ENCODE measurements around the gene IQSEC1. TPM values are rescaled to one million over a fixed set of nuclear protein-coding genes. Genes with fewer than 3 reads are reported as not detected.

IQSEC1 gene
- total RNA-seq, 2 experiments from 2014 or later = 20.1 to 22.2 TPM

DNA sequence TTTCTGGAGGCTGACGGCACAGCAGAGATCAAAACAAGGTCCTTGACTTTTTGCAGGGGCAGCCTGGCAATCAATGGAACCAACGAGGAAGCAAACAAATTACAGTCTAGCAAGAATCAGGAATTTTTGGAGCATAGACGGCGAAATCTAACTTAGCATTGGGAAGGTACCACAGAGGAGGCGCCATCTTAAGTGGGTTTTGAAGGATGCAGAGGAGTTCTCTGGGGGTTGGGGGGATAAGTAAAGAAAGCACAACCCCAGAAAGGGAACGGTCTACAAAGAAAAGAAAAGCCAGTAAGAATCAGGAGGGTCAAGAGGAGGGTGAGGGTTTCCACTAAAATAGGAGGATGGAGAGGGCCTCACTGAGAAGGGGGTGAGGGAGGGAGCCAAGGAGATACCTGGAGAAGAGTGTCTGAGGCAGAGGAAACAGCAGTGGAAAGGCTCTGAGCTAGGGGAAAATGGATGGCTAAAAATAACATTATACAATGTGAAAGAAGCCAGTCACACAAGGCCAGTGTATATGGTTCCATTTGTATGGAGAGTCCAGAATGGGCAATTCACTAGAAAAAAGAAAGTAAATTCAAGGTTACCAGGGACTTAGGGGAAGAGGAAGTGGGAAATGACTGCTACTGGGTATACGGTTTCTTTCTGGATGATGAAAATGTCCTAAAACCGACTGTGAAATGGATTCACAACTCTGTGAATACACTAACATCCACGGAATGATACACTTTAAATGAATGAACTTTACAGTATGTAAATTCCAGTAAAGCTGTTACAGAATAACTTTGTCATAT, 25.2 kb upstream of the IQSEC1 start:
- H3K27ac Mint-ChIP-seq = no peak overlapping the region
- no peaks in the 10 kb centered on the region for H3K9me3 Mint-ChIP-seq
- H3K36me3 Mint-ChIP-seq = no peaks in the 10 kb centered on the region
- H3K27me3 Mint-ChIP-seq = peaks cover 4% of the 10 kb centered on the region
- DNase-seq = no peak
- no peak overlapping the region for H3K4me3 Mint-ChIP-seq
- H3K4me1 Mint-ChIP-seq = no peaks in the 10 kb centered on the region

DNA sequence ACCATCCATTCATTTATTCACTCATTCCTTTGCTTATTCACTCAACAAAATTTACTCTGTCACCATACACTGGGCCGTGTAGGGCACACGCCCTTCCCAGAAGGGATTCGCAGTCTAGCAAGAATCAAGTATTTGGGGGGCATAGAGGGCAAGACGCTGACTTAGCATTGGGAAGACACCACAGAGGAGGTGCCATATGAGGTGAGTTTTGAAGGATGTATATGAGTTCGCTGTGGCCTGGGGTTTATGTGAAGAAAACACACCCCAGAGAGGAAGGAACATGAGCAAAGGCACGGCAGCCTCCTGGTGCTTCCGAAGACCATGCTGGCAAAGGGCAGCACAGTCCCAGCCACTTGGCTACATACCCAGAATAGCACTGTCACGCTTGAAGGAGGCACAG, 23.1 kb upstream of the IQSEC1 start:
- Mint-ChIP-seq H3K36me3 (no peaks in the 10 kb centered on the region), H3K9me3 (no peaks in the 10 kb centered on the region), H3K4me3 (no peak overlapping the region)

DNA sequence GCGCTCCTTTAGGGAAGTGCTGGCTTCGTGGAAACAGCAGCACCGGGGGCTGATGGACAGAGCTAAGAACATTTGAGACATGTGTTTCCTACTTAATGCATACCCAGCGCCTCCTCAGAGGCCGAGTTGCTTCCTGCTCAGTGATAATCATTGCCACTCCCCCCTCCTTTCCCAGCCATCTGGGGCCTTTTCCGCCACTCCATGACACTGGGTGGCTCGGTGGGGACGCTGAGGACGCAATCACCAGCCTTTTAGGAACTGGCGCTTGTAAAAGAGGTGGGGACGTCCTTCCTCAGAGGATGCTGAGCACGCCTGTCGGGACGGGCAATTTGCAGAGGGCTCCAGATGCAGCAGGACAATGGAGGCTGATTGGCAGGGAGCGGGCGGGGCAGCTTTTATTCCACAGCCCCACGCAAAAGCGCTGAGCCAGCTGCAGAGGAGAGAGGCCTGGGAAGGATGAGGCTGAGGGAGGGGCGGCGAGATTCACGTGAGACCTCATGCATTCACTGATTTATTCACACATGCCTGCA, 22.2 kb upstream of the IQSEC1 start:
- no peak for DNase-seq
- peaks cover 2% of the 10 kb centered on the region for H3K4me1 Mint-ChIP-seq
- H3K9me3 Mint-ChIP-seq = no peaks in the 10 kb centered on the region
- H3K4me3 Mint-ChIP-seq = no peak overlapping the region
- no peak overlapping the region for H3K27ac Mint-ChIP-seq
- peaks cover 4% of the 10 kb centered on the region for H3K27me3 Mint-ChIP-seq
- no peaks in the 10 kb centered on the region for H3K36me3 Mint-ChIP-seq

More for the DNA sequence above, 23.1 kb upstream of the IQSEC1 start:
- H3K27ac Mint-ChIP-seq = no peak overlapping the region
- no peak for DNase-seq
- H3K27me3 Mint-ChIP-seq = peaks cover 4% of the 10 kb centered on the region
- peaks cover 2% of the 10 kb centered on the region for H3K4me1 Mint-ChIP-seq

DNA sequence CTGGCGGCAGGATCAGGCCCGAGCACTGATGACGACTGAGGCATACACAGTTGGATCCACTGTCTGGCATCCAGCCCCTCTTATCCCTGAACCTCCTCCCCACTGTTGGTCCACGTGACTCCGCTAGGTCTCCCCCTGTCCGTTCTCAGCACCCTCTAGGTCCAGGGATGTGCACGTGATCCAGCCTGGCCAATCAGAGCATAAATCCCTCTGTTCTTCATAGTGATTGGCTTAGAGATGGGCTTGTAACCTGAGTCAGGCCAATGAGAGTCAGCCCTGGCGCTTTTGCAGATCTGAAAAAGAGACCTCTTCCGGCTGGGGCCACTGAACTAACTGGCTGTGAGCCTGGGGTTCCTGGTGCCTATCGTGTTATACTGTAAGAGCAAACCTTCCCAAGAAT, 20.5 kb upstream of the IQSEC1 start:
- Mint-ChIP-seq H3K36me3 (no peaks in the 10 kb centered on the region), H3K27ac (no peak overlapping the region), H3K4me1 (peaks cover 2% of the 10 kb centered on the region), H3K9me3 (no peaks in the 10 kb centered on the region), H3K27me3 (peaks cover 4% of the 10 kb centered on the region), H3K4me3 (no peak overlapping the region)
- no peak for DNase-seq

DNA sequence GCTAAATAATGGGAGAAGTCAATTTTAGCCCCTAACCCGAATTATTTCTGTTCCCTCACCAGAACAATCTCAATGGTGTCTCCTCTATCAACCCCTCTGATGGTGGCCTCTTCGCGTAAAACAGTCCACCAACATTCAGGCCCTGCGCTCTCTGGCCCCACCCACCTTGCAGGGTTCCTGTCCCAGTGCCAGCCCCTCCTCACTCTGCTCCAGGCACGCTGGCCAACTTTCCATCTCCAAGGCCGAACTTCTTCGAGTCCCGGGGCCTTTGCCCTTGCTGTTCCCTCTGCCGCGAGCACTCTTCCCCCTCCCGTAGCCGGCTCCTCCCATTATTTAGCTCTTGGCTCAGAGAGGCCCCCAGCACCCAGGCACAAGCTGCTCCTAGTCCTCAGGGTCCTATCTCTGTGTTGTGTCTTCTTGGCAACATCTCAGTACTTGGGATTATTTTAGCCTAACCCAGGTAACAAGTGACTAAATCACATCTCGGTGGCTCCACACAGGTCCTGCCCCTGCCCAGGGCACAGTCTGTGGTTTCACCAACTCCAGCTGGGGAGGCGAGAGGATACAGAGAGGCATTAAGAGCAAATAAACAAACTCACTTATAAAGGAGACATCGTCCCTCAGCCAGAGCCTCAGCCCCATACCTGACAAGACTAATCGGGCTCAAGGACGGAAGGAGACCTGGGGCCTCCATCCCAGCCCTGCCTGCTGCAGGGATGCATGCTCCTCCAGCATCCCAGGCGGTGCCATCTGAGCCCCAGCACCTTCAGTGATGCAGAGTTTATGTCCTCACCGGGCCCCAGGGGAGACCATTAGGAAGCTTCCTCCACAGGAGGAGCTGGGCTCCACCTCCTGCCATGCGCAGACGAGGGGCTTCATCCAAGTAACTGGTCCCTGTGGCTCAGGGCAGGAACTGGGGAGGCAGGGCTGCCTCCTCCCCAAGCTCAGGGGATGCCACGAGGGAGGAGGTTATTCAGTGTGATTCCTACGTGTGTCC, 19.7 kb upstream of the IQSEC1 start:
- no peaks in the 10 kb centered on the region for H3K9me3 Mint-ChIP-seq
- peaks cover 4% of the 10 kb centered on the region for H3K4me1 Mint-ChIP-seq
- H3K36me3 Mint-ChIP-seq = no peaks in the 10 kb centered on the region
- no peak overlapping the region for H3K27ac Mint-ChIP-seq
- peaks cover 4% of the 10 kb centered on the region for H3K27me3 Mint-ChIP-seq
- DNase-seq = no peak
- H3K4me3 Mint-ChIP-seq = no peak overlapping the region

DNA sequence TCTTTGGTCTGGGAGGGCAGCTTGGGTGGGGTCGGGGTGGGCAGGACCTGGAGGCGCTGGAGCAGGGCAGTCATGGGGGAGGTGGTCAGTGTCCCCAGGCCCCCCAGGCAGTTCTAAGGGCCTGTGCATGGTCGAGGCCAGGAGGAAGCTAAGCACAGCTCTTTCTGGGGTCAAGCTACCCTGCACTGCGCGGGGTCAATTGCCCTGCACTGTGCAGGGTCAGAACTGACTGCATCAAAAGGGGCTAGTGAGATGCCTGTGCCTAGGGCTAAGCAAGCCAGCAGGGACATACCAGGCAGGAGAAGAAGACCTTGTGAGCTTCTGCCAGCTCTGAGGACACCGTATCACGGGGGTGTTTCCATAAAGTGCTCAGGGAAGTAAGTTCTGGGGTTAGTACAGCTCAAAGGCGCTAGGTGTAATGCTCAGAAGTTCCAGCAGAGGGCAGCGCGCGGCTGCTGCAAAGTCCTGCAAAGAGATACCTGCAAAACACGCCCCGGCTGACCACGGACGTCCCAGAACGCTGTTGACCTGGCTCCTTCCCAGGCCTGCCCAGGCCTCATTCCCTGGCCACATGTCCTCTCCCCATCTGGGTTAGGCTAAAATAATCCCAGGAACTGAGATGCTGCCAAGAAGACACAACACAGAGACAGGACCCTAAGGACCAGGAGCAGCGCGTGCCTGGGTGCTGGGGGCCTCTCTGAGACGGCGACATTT, 18.8 kb upstream of the IQSEC1 start:
- Mint-ChIP-seq H3K4me1 (peaks cover 8% of the 10 kb centered on the region), H3K27ac (no peak overlapping the region), H3K9me3 (no peaks in the 10 kb centered on the region), H3K4me3 (no peak overlapping the region), H3K36me3 (no peaks in the 10 kb centered on the region), H3K27me3 (peaks cover 4% of the 10 kb centered on the region)
- peak; percentile 72 for DNase-seq

DNA sequence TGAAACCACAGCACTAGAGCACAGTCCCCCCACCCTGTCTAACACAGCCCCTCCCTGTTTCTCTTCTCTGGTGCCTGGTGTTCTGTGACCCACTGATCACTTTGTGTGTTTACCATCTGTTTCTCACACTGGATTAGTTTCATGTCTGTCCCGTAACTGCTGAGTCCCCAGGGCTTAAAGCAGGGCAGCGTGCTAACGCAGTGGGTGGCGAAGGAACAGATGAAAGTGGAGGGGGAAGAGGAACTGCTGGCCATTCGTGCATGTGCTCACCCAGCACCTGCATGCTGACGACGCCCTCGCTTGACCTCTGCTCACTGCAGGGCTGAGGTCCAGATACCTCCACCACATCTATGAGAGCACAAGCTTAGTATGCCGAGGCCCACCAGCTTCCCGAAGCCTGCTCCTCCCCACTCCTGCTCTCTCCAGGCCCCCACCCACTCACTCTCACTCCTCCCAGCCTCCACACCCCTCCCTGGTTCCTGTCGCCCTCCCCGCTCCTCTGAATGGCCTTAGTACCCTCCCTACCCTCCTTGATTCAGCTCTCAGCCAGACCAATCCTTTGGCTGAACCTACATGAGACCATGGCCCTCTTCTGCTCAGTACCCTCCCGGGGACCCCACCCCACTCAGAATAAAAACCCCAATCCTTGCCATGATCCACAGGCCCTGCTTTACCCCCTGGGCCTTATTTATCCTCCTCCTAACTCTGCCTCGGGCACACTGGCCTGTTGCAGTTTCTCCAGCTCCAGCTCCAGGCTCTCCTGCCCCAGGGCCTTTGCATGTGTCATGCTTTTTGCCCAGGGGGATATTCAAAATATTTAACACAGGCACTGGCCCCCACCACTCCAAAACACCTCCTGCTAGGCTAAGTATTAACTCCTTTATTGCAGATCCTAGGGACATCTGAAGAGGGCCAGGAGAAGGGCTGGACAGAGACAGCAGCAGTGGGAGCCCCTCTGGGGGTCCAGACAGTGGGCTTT, 15.1 kb upstream of the IQSEC1 start:
- DNase-seq = no peak
- Mint-ChIP-seq H3K4me1 (peaks cover 8% of the 10 kb centered on the region), H3K27ac (no peak overlapping the region), H3K9me3 (no peaks in the 10 kb centered on the region), H3K27me3 (no peaks in the 10 kb centered on the region), H3K36me3 (no peaks in the 10 kb centered on the region), H3K4me3 (no peak overlapping the region)

DNA sequence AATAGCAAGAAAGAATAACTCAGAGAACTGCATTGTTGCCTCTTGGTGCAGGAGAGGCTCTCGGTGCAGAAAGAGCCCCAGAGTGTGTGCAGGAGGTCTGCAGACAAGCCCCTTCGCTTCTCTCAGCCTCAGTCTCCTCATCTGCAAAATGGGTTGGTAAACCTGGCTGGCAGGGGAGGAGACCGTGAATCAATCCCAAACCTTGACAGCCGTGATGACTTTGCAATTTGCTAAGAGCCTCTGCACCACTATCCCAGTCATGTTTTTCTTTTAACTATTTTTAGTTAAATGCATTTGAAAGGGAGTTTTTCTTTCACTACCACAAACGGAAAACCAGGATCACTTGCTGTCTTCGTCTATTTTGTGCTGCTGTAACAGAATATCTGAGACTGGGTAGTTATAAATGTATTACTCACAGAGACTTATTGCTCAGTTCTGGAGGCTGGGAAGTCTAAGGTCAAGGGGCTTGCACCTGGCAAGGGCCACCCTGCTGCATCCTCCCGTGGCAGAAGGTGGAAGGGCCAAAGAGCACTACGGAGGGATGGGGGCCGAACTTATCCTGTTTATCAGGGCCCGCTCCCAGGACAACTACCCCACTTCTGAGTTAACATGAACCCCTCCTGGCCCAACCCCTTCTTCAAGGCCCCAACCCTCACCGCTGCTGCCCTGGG, 14.2 kb upstream of the IQSEC1 start:
- H3K4me3 Mint-ChIP-seq = no peak overlapping the region
- peaks cover 8% of the 10 kb centered on the region for H3K4me1 Mint-ChIP-seq
- DNase-seq = no peak

DNA sequence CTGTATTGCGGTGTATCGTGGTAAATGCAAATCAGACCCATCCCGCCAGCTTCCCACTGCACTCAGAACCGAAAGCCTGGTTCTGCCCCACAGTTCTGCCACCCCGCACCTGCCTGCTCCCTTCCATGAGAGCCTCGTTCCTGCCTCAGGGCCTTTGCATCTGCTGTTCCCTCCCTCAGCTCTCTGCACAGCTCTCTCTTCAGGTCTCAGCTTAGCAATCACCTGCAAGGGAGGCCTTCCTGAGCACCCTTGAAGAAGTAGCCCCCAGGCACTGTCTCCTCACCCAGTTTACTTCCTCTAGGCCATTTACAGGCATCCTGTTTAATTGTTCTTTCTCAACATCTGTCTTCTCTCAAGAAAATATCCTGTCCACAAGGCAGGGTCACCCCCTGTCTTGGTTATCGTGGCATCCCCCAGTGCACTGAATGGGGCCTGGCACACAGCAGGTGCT, 13.3 kb upstream of the IQSEC1 start:
- Mint-ChIP-seq H3K4me1 (peaks cover 7% of the 10 kb centered on the region), H3K9me3 (no peaks in the 10 kb centered on the region), H3K27ac (peak overlapping the region; percentile 21), H3K36me3 (no peaks in the 10 kb centered on the region), H3K27me3 (no peaks in the 10 kb centered on the region), H3K4me3 (no peak overlapping the region)
- no peak for DNase-seq

More for the DNA sequence above, 14.2 kb upstream of the IQSEC1 start:
- Mint-ChIP-seq H3K9me3 (no peaks in the 10 kb centered on the region), H3K36me3 (no peaks in the 10 kb centered on the region), H3K27ac (no peak overlapping the region), H3K27me3 (no peaks in the 10 kb centered on the region)

DNA sequence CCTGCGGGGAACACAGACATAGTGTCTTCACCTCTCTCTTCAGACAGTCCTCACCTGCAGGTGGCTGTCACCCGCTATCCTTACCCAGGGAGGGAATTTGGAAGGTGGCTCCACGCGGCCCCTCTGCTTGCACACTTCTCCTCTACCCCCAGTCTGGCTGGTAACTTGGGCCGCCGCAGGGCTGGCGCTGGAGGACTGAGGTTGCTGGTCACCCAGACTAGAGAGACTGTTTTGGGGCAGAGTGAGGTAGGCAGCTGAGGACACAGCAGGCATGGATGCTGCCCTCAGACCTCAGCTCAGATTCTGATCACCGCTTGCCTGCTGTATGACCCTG, 12.6 kb upstream of the IQSEC1 start:
- DNase-seq = no peak
- no peaks in the 10 kb centered on the region for H3K9me3 Mint-ChIP-seq
- H3K4me3 Mint-ChIP-seq = no peak overlapping the region
- H3K27ac Mint-ChIP-seq = no peak overlapping the region
- H3K27me3 Mint-ChIP-seq = no peaks in the 10 kb centered on the region
- peaks cover 7% of the 10 kb centered on the region for H3K4me1 Mint-ChIP-seq
- no peaks in the 10 kb centered on the region for H3K36me3 Mint-ChIP-seq

DNA sequence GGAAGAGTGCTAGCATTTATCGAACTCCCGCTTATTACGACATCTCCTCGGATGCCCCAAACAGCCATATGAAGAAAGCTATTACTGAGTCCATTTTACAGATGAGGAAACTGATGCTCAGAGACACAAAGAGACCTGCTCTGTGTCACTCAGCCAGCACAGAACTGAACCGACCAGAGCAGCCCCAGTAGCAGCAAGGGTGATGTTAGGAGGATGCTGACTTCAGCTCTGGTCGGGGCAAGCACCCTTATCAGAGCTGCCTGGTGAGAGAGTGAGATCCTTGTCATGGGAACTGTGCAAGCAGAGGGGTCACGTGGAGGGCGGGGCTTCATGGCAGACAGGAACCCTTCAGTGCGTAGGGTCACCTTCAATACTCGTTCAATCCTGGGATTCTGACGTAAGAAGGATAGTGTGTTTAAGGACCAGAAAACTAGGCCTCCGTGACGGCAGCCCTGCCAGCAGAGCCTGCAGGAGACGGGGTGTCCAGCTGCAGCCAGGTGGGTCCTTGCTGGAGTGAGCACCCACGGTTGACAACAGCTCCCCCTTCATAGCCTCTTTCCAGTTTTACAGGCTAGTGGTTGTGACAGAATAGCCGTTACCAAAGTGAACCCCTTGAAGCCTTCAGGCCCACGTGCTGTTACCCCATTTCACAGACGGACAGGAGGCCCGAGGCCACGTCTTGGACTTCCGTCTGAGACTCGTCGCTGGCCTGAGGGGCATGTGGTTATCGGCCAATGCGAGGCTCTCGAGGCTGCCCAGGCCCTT, 12.0 kb upstream of the IQSEC1 start:
- Mint-ChIP-seq H3K4me3 (no peak overlapping the region), H3K27ac (no peak overlapping the region), H3K27me3 (no peaks in the 10 kb centered on the region), H3K9me3 (no peaks in the 10 kb centered on the region), H3K4me1 (peaks cover 7% of the 10 kb centered on the region), H3K36me3 (no peaks in the 10 kb centered on the region)
- DNase-seq = no peak

DNA sequence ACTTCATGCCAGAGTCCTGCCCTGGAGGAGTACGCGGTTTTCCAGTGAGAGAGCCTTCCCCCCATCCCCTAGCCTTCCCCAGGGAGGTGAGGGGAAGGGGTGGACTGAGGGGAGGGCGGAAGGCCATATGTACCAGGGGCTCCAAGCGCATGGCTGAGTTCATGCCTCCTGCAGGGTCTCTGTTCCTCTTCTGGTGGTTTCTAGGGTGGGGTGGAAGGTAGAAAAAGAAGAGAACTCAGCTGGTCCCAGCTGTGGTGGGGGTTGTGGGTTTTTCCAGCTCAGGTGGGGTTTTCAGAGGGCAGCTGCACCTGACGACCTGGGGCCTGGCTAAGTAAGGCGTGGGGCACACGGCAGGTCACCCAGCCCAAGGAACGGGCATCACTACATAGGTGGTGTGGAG, 10.7 kb upstream of the IQSEC1 start:
- Mint-ChIP-seq H3K9me3 (no peaks in the 10 kb centered on the region), H3K4me1 (peaks cover 7% of the 10 kb centered on the region), H3K27ac (no peak overlapping the region), H3K27me3 (no peaks in the 10 kb centered on the region), H3K4me3 (no peak overlapping the region), H3K36me3 (no peaks in the 10 kb centered on the region)
- no peak for DNase-seq

DNA sequence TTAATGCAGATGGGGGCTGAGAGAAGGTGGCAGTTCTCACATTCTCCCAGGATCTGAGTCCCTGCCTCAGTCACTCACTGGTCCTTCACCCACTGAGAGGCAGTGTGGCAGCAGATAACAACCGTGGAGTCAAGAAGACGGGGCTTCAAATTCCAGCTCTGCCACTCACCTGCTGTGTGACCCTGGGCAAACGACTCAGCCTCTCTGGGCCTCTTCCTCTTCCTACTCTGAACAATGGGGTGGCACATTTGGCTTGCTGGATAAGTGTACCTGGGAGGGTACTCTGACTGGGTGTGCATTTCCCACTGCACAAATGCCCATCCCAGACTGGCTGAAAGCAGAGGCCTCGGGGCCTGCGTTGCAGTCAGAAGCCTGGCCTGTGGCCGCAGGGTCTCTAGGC, 10.0 kb upstream of the IQSEC1 start:
- Mint-ChIP-seq H3K4me1 (peaks cover 9% of the 10 kb centered on the region), H3K36me3 (no peaks in the 10 kb centered on the region), H3K9me3 (no peaks in the 10 kb centered on the region), H3K27me3 (no peaks in the 10 kb centered on the region), H3K27ac (no peak overlapping the region), H3K4me3 (no peak overlapping the region)
- DNase-seq = no peak

Data from activated naive CD8-positive, alpha-beta T cell treated with anti-CD3 and anti-CD28 coated beads for 36 hours (primary cell).